Measurements from ENCODE around the gene PGM1.

PGM1 gene

DNA sequence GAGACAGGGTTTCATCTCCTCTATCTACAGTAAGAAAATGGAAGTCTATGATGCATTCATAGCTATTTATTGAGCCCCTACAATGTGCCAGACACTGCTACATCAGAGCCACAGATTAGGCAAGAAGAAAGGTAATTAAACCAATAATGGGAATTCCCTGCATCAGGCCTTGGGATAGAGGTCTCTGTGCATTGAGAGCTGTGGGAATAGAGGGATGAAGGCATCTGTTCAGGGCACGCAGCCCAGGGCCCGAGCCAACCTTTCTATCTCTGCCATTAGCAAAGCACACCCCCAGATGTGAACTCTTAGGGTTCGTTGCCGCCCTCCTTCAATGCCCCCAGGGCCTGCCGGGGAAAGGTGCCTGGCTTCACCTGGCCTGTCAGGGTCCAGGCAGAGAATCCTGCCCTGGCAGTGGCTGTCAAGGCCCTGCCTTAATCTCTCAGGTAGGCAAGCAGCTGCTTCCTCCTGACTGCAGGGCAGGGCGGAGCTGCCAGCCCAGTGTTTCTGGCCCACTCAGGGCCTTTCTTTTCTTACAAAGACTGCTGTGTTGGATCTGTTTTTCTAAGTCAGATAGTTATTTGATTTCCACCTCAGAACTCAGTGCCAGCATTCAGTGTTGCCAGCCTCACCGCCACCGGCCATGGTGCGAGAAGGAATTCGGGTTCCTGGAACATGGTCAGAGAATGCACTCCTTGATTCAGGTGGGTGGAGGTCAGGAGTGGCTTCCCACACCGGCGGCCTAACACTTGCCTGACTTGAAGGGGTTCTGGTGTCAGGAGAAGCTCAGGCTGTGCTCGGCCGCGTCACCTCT, 76.1 kb downstream of the PGM1 start:
- H3K4me2 ChIP-seq: no peak overlapping the region
- H3K9me3 ChIP-seq (replicated peaks in 1 of 11): 0 out of 22 replicates have a peak, but pooled peaks cover 0 to 6% (median 0%) of the 10 kb centered on the region in 11 experiments
- no peak overlapping the region for H3K4me3 ChIP-seq
- H3K36me3 ChIP-seq: no peaks in the 10 kb centered on the region
- H3K4me1 ChIP-seq: no peaks in the 10 kb centered on the region
- TF ChIP-seq Cebpa-rat (IDR thresholded peaks at IDR 0.05): no peak
- H3K27ac ChIP-seq: no peak overlapping the region
- H3K9ac ChIP-seq: no peak overlapping the region
- no peaks in the 10 kb centered on the region for H4K20me1 ChIP-seq
- H3K27me3 ChIP-seq: no peaks in the 10 kb centered on the region

DNA sequence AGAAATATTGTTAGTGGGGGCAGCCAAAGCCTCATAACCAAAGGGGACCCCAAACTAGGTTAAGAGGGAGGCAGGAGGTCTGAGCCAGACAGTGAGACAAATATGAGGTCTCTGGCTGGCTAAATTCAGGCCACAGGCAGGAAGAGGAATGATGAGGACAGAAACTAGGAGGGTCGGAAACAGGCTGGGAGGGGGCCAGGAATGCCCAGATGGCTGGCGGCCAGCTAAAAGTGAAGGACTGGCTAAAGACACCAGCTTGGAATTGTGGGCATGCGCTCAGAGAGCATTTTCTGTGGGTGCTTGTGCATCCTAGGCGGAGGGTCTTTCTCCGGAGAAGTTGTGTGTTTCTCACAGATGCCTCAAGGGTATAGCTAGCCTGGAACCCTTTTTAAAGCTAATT, 77.0 kb downstream of the PGM1 start:
- Histone ChIP-seq H3K27ac (no peak overlapping the region), H3K36me3 (no peaks in the 10 kb centered on the region), H3K4me2 (no peak overlapping the region), H3K4me3 (no peak overlapping the region), H3K4me1 (no peaks in the 10 kb centered on the region), H3K27me3 (no peaks in the 10 kb centered on the region), H4K20me1 (no peaks in the 10 kb centered on the region), H3K9ac (no peak overlapping the region), H3K9me3 (replicated peaks in 1 of 11) (0 out of 22 replicates have a peak, but pooled peaks cover 0 to 5% (median 0%) of the 10 kb centered on the region in 11 experiments)
- no peak for TF ChIP-seq Cebpa-rat (IDR thresholded peaks at IDR 0.05)

DNA sequence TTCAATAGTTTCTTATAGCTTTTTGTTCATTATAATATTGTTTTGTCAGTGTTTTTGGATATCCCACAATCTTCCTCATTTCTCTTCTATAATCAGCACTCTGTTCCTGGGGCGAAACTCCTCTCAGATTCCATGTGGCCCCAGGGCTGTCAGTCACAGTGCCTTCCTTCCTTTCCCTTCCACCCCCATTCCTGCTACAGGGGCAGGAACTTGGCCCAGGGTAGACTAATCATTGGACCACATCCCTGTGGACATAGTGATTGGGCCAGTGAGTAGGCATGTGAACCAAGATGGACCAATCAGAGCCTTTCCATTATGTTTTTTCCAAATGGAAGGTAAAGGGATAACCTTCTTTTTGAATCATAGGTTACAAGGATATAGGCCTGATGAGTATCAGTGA, 78.3 kb downstream of the PGM1 start:
- H3K36me3 ChIP-seq: no peaks in the 10 kb centered on the region
- no peak overlapping the region for H3K9ac ChIP-seq
- H3K4me3 ChIP-seq: no peak overlapping the region
- no peaks in the 10 kb centered on the region for H3K4me1 ChIP-seq
- no peaks in the 10 kb centered on the region for H3K9me3 ChIP-seq (replicated peaks in 1 of 11)
- H3K27me3 ChIP-seq: no peaks in the 10 kb centered on the region
- H3K27ac ChIP-seq: no peak overlapping the region
- H3K4me2 ChIP-seq: no peak overlapping the region
- no peak for TF ChIP-seq Cebpa-rat (IDR thresholded peaks at IDR 0.05)
- no peaks in the 10 kb centered on the region for H4K20me1 ChIP-seq

DNA sequence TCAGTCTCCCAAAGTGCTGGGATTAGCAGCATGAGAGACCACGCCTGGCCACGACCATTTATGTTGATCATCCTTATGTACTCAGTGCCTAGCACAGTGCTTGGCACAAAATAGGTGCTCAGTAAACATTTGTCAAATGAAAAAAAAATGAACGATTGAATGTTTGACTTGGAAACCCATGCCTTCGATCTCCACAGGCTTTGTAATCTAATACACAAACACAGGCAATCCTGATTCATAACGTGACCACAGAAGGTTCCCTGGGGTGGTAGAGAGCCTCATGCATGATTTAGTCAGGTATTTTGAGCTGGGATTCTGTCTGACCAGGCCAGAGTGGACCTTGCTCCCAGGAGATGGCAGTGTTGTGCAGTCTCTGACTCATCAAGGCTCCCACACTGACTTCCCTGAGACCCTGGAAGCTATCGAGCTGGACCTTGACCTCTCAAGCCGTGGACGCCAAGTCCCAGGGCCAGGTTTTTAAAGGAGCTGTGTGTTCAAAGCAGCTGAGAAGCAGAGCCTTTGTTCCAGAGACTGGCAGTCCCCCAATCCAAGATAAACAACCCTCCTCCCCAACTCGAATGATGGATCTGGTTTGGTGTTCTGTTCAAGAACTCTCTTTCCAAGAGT, 81.1 kb downstream of the PGM1 start:
- H3K4me3 ChIP-seq: no peak overlapping the region
- no peak for TF ChIP-seq Cebpa-rat (IDR thresholded peaks at IDR 0.05)
- H3K27ac ChIP-seq: no peak overlapping the region
- peaks cover 3 to 12% (median 7%) of the 10 kb centered on the region in 11 experiments for H3K9me3 ChIP-seq (replicated peaks in 1 of 11)
- no peaks in the 10 kb centered on the region for H3K27me3 ChIP-seq
- no peaks in the 10 kb centered on the region for H3K36me3 ChIP-seq
- no peaks in the 10 kb centered on the region for H4K20me1 ChIP-seq
- H3K4me2 ChIP-seq: no peak overlapping the region; a peak in 1 of 22 replicates
- no peak overlapping the region; a peak in 1 of 22 replicates for H3K9ac ChIP-seq
- no peaks in the 10 kb centered on the region for H3K4me1 ChIP-seq

DNA sequence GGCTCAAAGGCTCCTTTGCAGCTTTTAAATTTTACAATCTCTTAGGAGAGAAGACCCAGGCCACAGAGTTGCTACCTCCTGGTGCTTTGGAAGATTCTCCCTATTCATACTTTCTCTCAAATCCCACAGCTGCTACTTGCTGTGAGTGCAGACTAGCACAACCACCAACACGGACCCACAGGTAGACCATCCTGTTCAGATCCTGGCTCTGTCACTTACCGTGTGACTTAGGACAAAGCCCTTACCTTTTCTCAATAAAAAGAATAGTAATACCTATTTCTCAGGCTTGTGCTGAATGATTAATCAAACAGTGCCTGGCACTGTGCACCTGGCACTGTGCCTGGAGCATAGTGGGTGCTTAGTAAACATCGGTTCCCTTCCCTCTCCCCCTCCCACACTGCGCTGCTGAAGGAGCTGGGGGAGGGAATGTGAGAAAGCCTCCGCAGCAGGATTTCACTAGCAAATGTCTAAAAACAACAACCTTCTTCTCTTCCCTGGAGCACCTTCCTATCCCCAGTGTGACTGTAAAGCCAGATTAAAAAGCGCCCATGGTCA, 81.7 kb downstream of the PGM1 start:
- Histone ChIP-seq H3K36me3 (0 out of 22 replicates have a peak, but pooled peaks cover 0 to 5% (median 0%) of the 10 kb centered on the region in 11 experiments), H3K4me2 (no peak overlapping the region), H3K27ac (no peak overlapping the region)

DNA sequence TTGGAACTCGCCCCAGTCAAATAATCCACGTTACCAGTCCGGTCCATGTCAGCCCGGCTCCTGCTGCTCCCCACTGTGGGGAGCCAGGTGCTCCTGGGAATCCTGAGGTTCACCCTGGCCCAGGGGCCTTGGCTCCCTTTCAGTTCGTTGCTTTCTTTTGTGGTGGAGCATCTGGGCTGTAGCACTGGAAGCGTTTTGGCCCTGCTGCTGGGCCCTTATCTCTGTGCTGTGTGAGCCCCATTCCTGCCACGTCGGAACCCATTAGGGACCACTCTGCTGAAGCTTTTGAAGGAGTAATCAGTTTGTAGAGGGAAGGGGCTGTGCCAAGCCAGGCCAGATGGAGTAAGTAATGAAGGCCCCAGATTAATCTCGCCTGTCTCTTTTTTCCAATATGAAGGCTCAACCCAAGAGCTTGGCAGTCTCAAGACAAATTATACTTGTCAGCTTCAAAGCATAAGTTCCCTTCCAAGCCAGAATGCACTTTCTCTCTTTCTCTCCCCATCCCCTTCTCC, 82.3 kb downstream of the PGM1 start:
- Histone ChIP-seq H4K20me1 (no peaks in the 10 kb centered on the region), H3K27me3 (no peaks in the 10 kb centered on the region), H3K4me2 (no peak overlapping the region), H3K9ac (no peak overlapping the region; a peak in 1 of 22 replicates), H3K27ac (no peak overlapping the region), H3K36me3 (0 out of 22 replicates have a peak, but pooled peaks cover 0 to 6% (median 0%) of the 10 kb centered on the region in 11 experiments), H3K9me3 (replicated peaks in 1 of 11) (peaks cover 14 to 23% (median 19%) of the 10 kb centered on the region in 11 experiments), H3K4me1 (no peaks in the 10 kb centered on the region), H3K4me3 (no peak overlapping the region)
- TF ChIP-seq Cebpa-rat (IDR thresholded peaks at IDR 0.05): no peak

More for the DNA sequence above, 81.7 kb downstream of the PGM1 start:
- H3K9me3 ChIP-seq (replicated peaks in 1 of 11): peaks cover 9 to 18% (median 13%) of the 10 kb centered on the region in 11 experiments
- H3K9ac ChIP-seq: no peak overlapping the region
- H3K4me1 ChIP-seq: no peaks in the 10 kb centered on the region
- H4K20me1 ChIP-seq: no peaks in the 10 kb centered on the region
- H3K4me3 ChIP-seq: no peak overlapping the region
- no peak for TF ChIP-seq Cebpa-rat (IDR thresholded peaks at IDR 0.05)
- H3K27me3 ChIP-seq: no peaks in the 10 kb centered on the region

DNA sequence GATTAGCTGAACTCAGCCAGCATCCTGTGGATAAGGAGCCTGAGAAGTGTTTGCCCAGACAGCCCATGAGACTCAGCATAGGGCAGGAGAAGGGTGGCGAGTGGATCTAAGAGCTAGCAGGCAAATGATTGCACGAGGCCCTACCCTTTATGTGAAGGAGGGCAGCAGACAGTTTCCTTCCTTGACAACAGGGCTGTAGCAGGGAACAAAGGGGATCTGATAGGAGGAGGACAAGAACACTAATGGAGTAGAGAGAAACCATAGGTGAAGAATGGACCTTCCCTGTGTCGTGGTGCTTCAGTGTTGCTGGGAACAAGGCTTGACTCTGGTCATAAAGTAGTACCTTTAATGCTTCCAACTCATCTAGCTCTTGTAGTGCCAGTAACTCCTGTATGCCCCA, 84.3 kb downstream of the PGM1 start:
- H3K36me3 ChIP-seq: 0 out of 22 replicates have a peak, but pooled peaks cover 0 to 6% (median 0%) of the 10 kb centered on the region in 11 experiments
- TF ChIP-seq Cebpa-rat (IDR thresholded peaks at IDR 0.05): no peak
- H3K27me3 ChIP-seq: no peaks in the 10 kb centered on the region
- H3K4me2 ChIP-seq: no peak overlapping the region
- no peak overlapping the region for H3K4me3 ChIP-seq
- H3K9ac ChIP-seq: no peak overlapping the region
- no peak overlapping the region for H3K27ac ChIP-seq
- no peaks in the 10 kb centered on the region for H3K4me1 ChIP-seq
- peaks cover 16 to 35% (median 25%) of the 10 kb centered on the region in 11 experiments for H3K9me3 ChIP-seq (replicated peaks in 1 of 11)
- no peaks in the 10 kb centered on the region for H4K20me1 ChIP-seq

DNA sequence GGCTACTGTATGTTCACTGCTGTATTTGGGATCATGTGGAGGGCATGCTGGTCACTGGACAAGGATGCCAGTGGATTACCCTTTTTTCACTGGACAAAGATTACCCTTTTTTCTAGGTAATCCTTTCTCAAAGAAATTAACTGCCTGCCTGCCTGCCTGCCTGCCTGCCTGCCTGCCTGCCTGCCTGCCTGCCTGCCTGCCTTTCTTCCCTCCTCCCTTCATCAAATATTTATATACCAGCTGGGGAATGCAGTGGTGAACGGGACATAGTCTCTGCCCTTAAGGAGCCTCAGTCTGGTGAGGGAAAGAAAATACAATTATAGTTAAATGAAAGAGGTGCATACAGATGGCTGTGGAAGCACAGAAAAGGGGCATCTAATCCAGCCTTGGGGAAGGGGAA, 85.0 kb downstream of the PGM1 start:
- Histone ChIP-seq H3K4me3 (no peak overlapping the region), H3K36me3 (0 out of 22 replicates have a peak, but pooled peaks cover 0 to 6% (median 0%) of the 10 kb centered on the region in 11 experiments), H3K4me2 (no peak overlapping the region), H4K20me1 (no peaks in the 10 kb centered on the region), H3K27ac (no peak overlapping the region), H3K9ac (no peak overlapping the region), H3K9me3 (replicated peaks in 1 of 11) (peaks cover 16 to 35% (median 25%) of the 10 kb centered on the region in 11 experiments), H3K27me3 (no peaks in the 10 kb centered on the region), H3K4me1 (no peaks in the 10 kb centered on the region)
- no peak for TF ChIP-seq Cebpa-rat (IDR thresholded peaks at IDR 0.05)

DNA sequence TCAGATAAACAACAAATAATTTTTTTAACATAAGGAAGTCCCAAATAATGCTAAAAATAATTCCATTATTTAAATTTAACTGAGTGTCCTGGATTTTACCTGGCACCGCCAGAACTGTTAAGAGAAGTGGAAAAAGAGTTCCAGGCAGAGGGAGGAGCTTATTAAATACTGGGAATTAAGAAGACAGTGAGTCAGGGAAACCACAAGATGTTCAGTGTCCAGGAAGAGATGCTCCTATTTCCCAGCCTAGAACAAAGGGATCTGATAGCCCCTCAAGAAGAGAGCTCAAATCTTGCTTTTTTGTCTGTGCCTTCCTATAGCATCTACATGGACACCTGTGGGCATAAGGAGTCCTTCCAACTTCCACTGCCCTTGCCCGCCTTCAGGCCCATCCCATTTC, 85.9 kb downstream of the PGM1 start:
- no peak for TF ChIP-seq Cebpa-rat (IDR thresholded peaks at IDR 0.05)
- Histone ChIP-seq H4K20me1 (no peaks in the 10 kb centered on the region), H3K4me2 (no peak overlapping the region), H3K27ac (no peak overlapping the region), H3K27me3 (no peaks in the 10 kb centered on the region), H3K9me3 (replicated peaks in 1 of 11) (peaks cover 16 to 35% (median 25%) of the 10 kb centered on the region in 11 experiments), H3K36me3 (0 out of 22 replicates have a peak, but pooled peaks cover 0 to 6% (median 0%) of the 10 kb centered on the region in 11 experiments), H3K4me3 (no peak overlapping the region), H3K9ac (no peak overlapping the region), H3K4me1 (no peaks in the 10 kb centered on the region)
